Endothelial cell of umbilical vein (primary cell): ENCODE data around the gene SCYL1. TPM values are rescaled to one million over a fixed set of nuclear protein-coding genes. Genes with fewer than 3 reads are reported as not detected.

Experiments
- BruUV-seq: library from RNA; stranded (reverse); fragments of 400-500 nt; replicated peaks from 2 replicates; lab custom pipeline; 2021; lab: Mats Ljungman, UMichigan
- CTCF ChIA-PET: fragments of 300-600, 350-600 bp; sonication (Branson Sonifier 250); formaldehyde crosslinking; loops from one replicate; lab custom pipeline; 2021; ENCODE audit warnings: antibody characterized with exemption, inconsistent platforms; lab: Charles Lee
- POLR2A ChIA-PET: fragments of 300-600, 350-600 bp; sonication (Branson Sonifier 250); formaldehyde crosslinking; loops from one replicate; lab custom pipeline; 2021; ENCODE audit warnings: antibody characterized with exemption, inconsistent platforms; lab: Charles Lee
- DNase-seq: peaks from one replicate; pipeline ENCODE4 v3.0.0-alpha.2; 2011; ENCODE audit warnings: low read depth, low spot score
- FAIRE-seq: peaks from 2 replicates; lab custom pipeline; 2011; peaks lifted over from hg19 to GRCh38; lab: Jason Lieb, UNC
- H2AFZ ChIP-seq: 2 replicates; pipeline ENCODE4 v1.6.0; 2012; ENCODE audit warnings: low read depth, low read length, control low read depth, inconsistent platforms
- H3K27ac ChIP-seq: 2 replicates; pipeline ENCODE4 v1.5.1; 2011; ENCODE audit warnings: low read depth, mild to moderate bottlenecking, control low read depth, low read length, moderate library complexity; ENCODE audit not compliant: insufficient read depth
- H3K27me3 ChIP-seq, 2 experiments: 2 replicates each; pipeline versions ENCODE4 v1.6.0 to v1.6.1; 2011; ENCODE audit warnings: low read length in 2 of 2, mixed read lengths in 1 of 2; ENCODE audit not compliant: control insufficient read depth in 2 of 2, insufficient read depth in 2 of 2
- H3K36me3 ChIP-seq, 2 experiments: 2 replicates in 1 of 2; 3 replicates in 1 of 2; pipeline ENCODE4 v1.5.1; 2011; ENCODE audit warnings: low read length in 2 of 2, mild to moderate bottlenecking in 1 of 2, moderate library complexity in 1 of 2; ENCODE audit not compliant: control insufficient read depth in 2 of 2, insufficient read depth in 2 of 2; ENCODE audit errors: extremely low read depth in 1 of 2
- H3K4me1 ChIP-seq: 3 replicates; pipeline ENCODE4 v1.5.1; 2011; ENCODE audit warnings: mild to moderate bottlenecking, low read length; ENCODE audit not compliant: control insufficient read depth, insufficient read depth; ENCODE audit errors: extremely low read depth
- H3K4me2 ChIP-seq: 2 replicates; pipeline ENCODE4 v1.6.1; 2011; ENCODE audit warnings: low read length, control low read depth, mixed read lengths; ENCODE audit not compliant: insufficient read depth
- H3K4me3 ChIP-seq, 3 experiments: fragments of 200-600 bp in 1 of 3; sonication (generic), shearing (Covaris generic) in 1 of 3; replicated peaks in 1 of 3; 2 replicates each; pipeline ENCODE4 v1.5.1; 2011 to 2016; ENCODE audit warnings: control low read depth in 3 of 3, low read length in 3 of 3, mild to moderate bottlenecking in 2 of 3, inconsistent platforms in 1 of 3, low read depth in 1 of 3, moderate library complexity in 1 of 3; ENCODE audit not compliant: insufficient read depth in 1 of 3
- H3K79me2 ChIP-seq: 2 replicates; pipeline ENCODE4 v1.6.0; 2012; ENCODE audit warnings: low read length, inconsistent platforms; ENCODE audit not compliant: control insufficient read depth, insufficient read depth
- H3K9ac ChIP-seq: replicated peaks from 2 replicates; pipeline ENCODE3; 2011; ENCODE audit warnings: low read length, control low read depth; ENCODE audit not compliant: insufficient read depth; ENCODE audit errors: extremely low read depth
- H3K9me1 ChIP-seq: replicated peaks from 3 replicates; pipeline ENCODE4 v1.6.0; 2011; ENCODE audit warnings: mild to moderate bottlenecking, low read length; ENCODE audit not compliant: control insufficient read depth, insufficient read depth; ENCODE audit errors: extremely low read depth
- H3K9me3 ChIP-seq: replicated peaks from 2 replicates; pipeline ENCODE4 v1.5.1; 2012; ENCODE audit warnings: low read length, inconsistent platforms; ENCODE audit not compliant: control insufficient read depth, insufficient read depth
- H4K20me1 ChIP-seq: replicated peaks from 2 replicates; pipeline ENCODE3; 2011; ENCODE audit warnings: mild to moderate bottlenecking, low read length; ENCODE audit not compliant: control insufficient read depth, insufficient read depth; ENCODE audit errors: extremely low read depth
- CTCF ChIP-seq, 2 donors: IDR thresholded peaks; 1 replicate in 1 of 2; 2 replicates in 1 of 2; pipeline ENCODE4 v1.5.1; 2011; ENCODE audit warnings: low read length in 2 of 2, mild to moderate bottlenecking in 2 of 2, moderate library complexity in 2 of 2, control low read depth in 1 of 2, inconsistent platforms in 1 of 2, low read depth in 1 of 2; ENCODE audit not compliant: insufficient read depth in 1 of 2; ENCODE audit errors: extremely low read depth in 1 of 2
- MAX ChIP-seq: IDR thresholded peaks from 2 replicates; pipeline ENCODE4 v1.6.1; 2011; ENCODE audit not compliant: insufficient read depth, insufficient read length
- MYC ChIP-seq: IDR thresholded peaks from one replicate; pipeline ENCODE4 v1.6.1; 2011; ENCODE audit warnings: mild to moderate bottlenecking, low read depth, low read length
- POLR2A ChIP-seq: IDR thresholded peaks from 2 replicates; pipeline ENCODE4 v1.6.1; 2012; ENCODE audit warnings: low read depth, mild to moderate bottlenecking, control low read depth, low read length
- dilution Hi-C: fragments of 300-500 bp; cut with MboI; formaldehyde crosslinking; loops from one replicate; pipeline ENCODE4 v1.15.0; 2019; ENCODE audit warnings: low sequenced_read_pairs; ENCODE audit not compliant: extremely low pct_ligation_motif_present
- intact Hi-C: fragments of 100-400 bp; cut with micrococcal nuclease; formaldehyde crosslinking; loops from one replicate; pipeline ENCODE4 v1.10.0; 2022
- polyA plus RNA-seq, 4 experiments: library from polyadenylated mRNA; depleted of rRNA in 3 of 4; stranded (reverse) in 3 of 4; unstranded in 1 of 4; fragments of >200 nt; gene quantifications; 2 replicates each; pipeline versions ENCODE4 v1.2.1 to v1.2.3, GENCODE V29; 2011 to 2012; ENCODE audit warnings: missing spikeins in 1 of 4
- total RNA-seq: library from RNA; stranded (reverse); gene quantifications from 2 replicates; pipeline ENCODE4 v1.2.3, GENCODE V29; 2021

The SCYL1 gene
- total and polyA plus RNA-seq, 2 donors (not counting 3 experiments of a cell fraction or from before 2014, with no cell fraction given), result 88.2 to 126 TPM

GRCh38 chr11:65571420-65571819, 46.5 kb downstream of the SCYL1 start:
- DNase-seq, result no peak
- ChIA-PET POLR2A (interaction anchor here (0.6 kb wide), 1 partner anchor 63 kb away, joined by 3 read pairs; no protein-coding TSS in a partner anchor), CTCF (interaction anchor here (1.5 to 9.7 kb wide), 7 partner anchors 12 to 46 kb away, joined by 4 to 167 read pairs (median 10); partner anchors contain the start of genes LTBP3 and SCYL1)
- Histone ChIP-seq H3K36me3 (no peaks in the 10 kb centered on the region), H3K9me3 (no peaks in the 10 kb centered on the region), H2AFZ (no peak overlapping the region), H3K9me1 (no peaks in the 10 kb centered on the region), H3K4me2 (peak overlapping the region; percentile 82), H3K79me2 (peaks cover 25% of the 10 kb centered on the region), H3K27me3 (no peaks in the 10 kb centered on the region), H3K9ac (no peak overlapping the region), H3K4me3 (no peak overlapping the region), H3K27ac (no peak overlapping the region), H4K20me1 (no peaks in the 10 kb centered on the region), H3K4me1 (peaks cover 48% of the 10 kb centered on the region)
- TF ChIP-seq MAX, result no peak
- no peak for TF ChIP-seq POLR2A
- no peak for TF ChIP-seq MYC
- dilution Hi-C loops (no loop called here), intact Hi-C loops (loop anchor here (2.0 to 5.0 kb wide), 3 partner anchors 25 to 189 kb away; partner anchors contain the start of gene SLC25A45)
- FAIRE-seq, result no peak
- BruUV-seq, result no TSS peak

GRCh38 chr11:65571940-65572339, 47.1 kb downstream of the SCYL1 start:
- no peaks in the 10 kb centered on the region for H3K27me3 ChIP-seq
- no peaks in the 10 kb centered on the region for H3K36me3 ChIP-seq
- H3K79me2 ChIP-seq, result peaks cover 25% of the 10 kb centered on the region
- peak overlapping the region; percentile 15 for H3K4me2 ChIP-seq
- peaks cover 53% of the 10 kb centered on the region for H3K4me1 ChIP-seq
- intact Hi-C loops (loop anchor here (1.0 to 5.0 kb wide), 5 partner anchors 25 to 190 kb away; partner anchors contain the start of gene SLC25A45), dilution Hi-C loops (no loop called here)
- FAIRE-seq (no peak), DNase-seq (peak; percentile 73)
- TF ChIP-seq MYC (no peak), CTCF (IDR thresholded peaks at IDR 0.05; ENCODE audit: extremely low read depth in 1 of 2, insufficient read depth in 1 of 2, low read depth in 1 of 2, low read length in 2 of 2) (peak; percentile 24 to 38)
- peak overlapping the region in 2 of 3 experiments; percentile 65 to 73 for H3K4me3 ChIP-seq
- no peak overlapping the region for H2AFZ ChIP-seq
- ChIA-PET POLR2A (interaction anchor here (1.1 kb wide), 1 partner anchor 63 kb away, joined by 10 read pairs; no protein-coding TSS in a partner anchor), CTCF (interaction anchor here (0.7 to 9.7 kb wide), 15 partner anchors 10 to 91 kb away, joined by 3 to 167 read pairs (median 8); partner anchors contain the start of genes LTBP3, PCNX3 and SCYL1)
- no TSS peak for BruUV-seq
- no peaks in the 10 kb centered on the region for H3K9me3 ChIP-seq
- H3K9me1 ChIP-seq, result no peaks in the 10 kb centered on the region
- H4K20me1 ChIP-seq, result no peaks in the 10 kb centered on the region
- no peak overlapping the region for H3K27ac ChIP-seq
- H3K9ac ChIP-seq, result no peak overlapping the region
